Retinal pigment epithelial cell (primary cell): ENCODE results near the gene TPRX1.

Experiments used
- DNase-seq: peaks from one replicate; pipeline ENCODE4 v3.0.0-alpha.2; 2010; ENCODE audit warnings: low read depth
- H3K4me3 ChIP-seq: 2 replicates; pipeline ENCODE4 v1.5.1; 2011; ENCODE audit warnings: mild to moderate bottlenecking, low read length, control low read depth, moderate library complexity
- CTCF ChIP-seq: conservative IDR thresholded peaks from 2 replicates; pipeline ENCODE4 v1.5.1; 2011; ENCODE audit warnings: low read depth, low read length, control low read depth, inconsistent platforms

The TPRX1 gene

DNA sequence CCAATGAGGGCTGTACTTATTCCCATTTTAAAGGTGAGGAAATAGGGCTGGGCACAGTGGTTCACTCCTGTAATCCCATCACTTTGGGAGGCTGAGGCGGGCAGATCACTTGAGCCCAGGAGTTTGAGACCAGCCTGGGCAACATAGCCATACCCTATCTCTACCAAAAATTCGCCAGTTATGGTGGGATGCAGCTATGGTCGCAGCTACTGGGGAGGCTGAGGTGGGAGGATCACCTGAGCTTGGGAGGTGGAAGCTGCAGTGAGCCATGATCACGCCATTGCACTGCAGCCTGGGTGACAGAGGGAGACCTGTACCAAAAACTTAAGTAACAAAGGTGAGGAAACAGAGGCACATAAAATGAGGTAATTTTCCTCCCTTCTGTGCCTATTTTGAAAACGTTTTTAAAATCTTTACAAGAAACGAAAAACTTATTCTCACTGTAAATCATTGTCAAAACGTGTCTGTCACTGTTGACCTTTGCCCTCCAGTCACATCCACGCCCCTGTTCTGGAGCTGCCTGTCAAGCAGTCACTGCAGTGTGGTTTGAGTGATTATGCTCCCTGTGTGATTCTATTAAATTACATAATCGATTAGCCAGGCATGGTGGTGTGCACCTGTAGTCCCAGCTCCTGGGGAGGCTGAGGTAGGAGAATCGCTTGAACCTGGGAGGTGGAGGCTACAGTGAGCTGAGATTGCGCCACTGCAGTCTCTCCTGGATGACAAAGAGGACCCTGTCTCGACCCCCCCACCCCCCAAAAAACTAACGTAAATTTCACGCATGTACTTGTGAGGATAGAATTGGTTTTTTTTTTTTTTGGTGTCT lies 46.5 kb downstream of the TPRX1 start:
- no peak for TF ChIP-seq CTCF
- DNase-seq: no peak
- no peak overlapping the region for H3K4me3 ChIP-seq

- H3K4me3 ChIP-seq: no peak overlapping the region
- no peak for TF ChIP-seq CTCF
- no peak for DNase-seq
These were observed 47.3 kb downstream of the TPRX1 start for GRCh38 chr19:47756953-47757608.

DNA sequence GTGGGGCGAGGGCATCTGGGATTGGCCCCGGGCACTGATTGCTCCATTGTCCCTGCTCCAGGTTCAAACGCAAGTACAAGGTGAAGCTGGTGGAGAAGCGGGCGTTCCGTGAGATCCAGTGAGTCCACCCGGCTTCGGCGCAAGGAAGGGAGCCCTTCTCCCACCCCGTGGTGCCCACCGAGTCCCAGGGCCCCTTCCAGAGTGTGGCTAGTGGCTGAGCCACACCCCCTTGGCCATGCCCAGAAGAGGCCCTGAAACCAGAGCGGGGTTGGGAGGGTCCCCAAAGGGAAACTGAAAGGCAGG lies 47.8 kb downstream of the TPRX1 start:
- H3K4me3 ChIP-seq: no peak overlapping the region
- DNase-seq: no peak

GRCh38 chr19:47755762-47756626 lies 48.4 kb downstream of the TPRX1 start:
- no peak for DNase-seq
- no peak for TF ChIP-seq CTCF
- H3K4me3 ChIP-seq: no peak overlapping the region

More for the DNA sequence above, 47.8 kb downstream of the TPRX1 start:
- no peak for TF ChIP-seq CTCF

GRCh38 chr19:47755065-47755761 lies 49.1 kb downstream of the TPRX1 start:
- DNase-seq: no peak
- no peak overlapping the region for H3K4me3 ChIP-seq
- TF ChIP-seq CTCF: no peak

DNA sequence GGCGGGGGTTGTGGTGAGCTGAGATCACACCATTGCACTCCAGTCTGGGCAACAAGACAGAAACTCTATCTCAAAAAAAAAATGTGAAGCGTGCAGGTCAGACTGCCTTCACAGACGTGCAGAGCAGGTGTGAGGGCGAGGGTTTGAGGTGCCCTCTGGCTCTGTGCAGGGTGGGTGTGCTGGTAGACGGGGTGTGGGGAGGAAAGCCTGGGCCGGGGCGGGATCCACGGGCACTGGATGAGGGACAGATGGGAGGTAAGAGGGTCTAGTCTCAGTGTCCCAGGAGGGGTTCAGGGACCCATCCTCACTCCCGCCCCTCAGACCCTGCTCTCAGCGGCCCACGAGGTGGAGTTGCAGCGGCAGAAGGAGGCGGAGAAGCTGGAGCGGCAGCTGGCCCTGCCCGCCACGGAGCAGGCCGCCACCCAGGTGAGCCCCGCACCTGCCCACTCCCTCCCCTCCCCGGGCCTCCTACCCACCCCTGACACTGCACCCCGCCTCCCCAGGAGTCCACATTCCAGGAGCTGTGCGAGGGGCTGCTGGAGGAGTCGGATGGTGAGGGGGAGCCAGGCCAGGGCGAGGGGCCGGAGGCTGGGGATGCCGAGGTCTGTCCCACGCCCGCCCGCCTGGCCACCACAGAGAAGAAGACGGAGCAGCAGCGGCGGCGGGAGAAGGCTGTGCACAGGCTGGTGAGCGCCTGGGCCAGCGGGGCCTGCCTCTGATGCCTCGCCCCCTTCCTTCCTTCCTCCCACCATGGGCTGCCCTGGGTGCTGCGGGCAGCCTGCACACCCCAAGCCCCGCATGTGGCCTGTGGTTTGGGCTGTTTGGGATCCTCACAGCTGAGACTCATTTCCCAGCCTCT lies 49.9 kb downstream of the TPRX1 start:
- no peak for DNase-seq
- TF ChIP-seq CTCF: no peak
- no peak overlapping the region for H3K4me3 ChIP-seq
